GM21825 (cell line): ENCODE results near the gene BRSK2.
"Not testable (repeated sequence)": the region's sequence is repeated elsewhere in the genome, so short reads cannot be mapped to it uniquely, and the experiment has no call there.

Experiments
- ATAC-seq: cut with Tn5 transposase; IDR thresholded peaks from one replicate; pipeline ENCODE4 v1.9.1; 2021; ENCODE audit warnings: mild to moderate bottlenecking, moderate library complexity; ENCODE audit not compliant: unreplicated experiment

The BRSK2 gene

DNA sequence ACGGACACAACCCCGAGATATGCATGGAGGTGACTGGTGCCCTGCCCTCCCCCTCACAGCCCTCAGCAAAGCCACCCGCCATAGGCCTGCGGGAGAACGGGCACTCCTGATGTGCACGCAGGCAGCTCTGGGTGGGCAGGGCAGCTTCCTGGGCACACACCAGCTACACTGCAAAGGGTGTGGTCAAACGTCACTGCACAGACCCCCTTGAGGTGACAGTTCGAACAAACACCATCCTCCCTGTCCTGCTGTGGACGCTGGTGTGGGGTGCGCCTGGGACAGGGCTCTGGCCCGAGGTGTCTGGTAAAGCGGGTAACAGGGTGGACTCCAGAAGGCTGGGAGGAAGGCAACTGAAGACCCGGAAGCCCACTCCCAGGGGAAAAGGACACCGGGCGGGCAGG, 118.8 kb downstream of the BRSK2 start:
- ATAC-seq = no peak

DNA sequence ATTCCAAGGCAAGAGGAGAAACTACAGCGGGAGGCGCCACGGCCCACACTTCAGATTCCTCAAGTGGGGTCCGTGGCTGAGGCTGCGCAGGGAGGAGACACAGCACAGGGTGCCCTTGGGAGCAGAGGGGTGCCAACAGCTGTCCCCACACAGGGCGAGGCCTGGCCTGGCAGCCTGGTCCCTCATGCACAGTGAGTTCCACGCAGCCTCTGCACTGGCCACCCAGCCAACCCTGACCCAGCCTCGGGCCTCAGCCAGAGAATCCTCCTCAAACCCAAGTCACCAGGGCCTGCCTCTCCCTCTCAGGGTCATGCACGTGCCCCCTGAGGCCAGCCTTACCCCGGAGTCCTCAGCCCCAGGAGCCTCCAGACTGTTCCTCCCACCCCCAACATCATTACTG, 119.3 kb downstream of the BRSK2 start:
- no peak for ATAC-seq

DNA sequence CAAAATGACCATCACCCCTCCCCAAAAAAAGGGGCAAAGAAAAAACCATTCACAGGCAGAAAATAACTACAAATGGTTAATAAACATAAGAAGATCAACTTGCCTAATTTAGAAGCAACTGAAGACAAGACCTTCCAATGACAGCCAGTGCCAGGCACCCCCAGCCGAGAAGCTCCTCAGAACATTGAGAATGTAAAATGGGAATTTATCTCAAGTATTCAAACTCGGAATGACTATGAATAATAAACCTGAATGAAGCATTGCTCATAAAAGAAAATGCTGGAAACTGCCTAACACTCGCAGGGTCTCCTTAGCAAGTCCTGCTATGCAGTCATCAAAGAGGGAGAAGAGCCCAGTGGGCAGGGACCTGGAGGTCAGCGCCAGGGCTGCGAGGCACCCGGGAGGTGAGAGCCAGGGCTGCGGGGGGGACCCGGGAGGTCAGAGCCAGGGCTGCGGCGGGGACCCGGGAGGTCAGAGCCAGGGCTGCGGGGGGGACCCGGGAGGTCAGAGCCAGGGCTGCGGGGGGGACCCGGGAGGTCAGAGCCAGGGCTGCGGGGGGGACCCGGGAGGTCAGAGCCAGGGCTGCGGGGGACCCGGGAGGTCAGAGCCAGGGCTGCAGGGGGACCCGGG, 120.0 kb downstream of the BRSK2 start:
- ATAC-seq = no peak

DNA sequence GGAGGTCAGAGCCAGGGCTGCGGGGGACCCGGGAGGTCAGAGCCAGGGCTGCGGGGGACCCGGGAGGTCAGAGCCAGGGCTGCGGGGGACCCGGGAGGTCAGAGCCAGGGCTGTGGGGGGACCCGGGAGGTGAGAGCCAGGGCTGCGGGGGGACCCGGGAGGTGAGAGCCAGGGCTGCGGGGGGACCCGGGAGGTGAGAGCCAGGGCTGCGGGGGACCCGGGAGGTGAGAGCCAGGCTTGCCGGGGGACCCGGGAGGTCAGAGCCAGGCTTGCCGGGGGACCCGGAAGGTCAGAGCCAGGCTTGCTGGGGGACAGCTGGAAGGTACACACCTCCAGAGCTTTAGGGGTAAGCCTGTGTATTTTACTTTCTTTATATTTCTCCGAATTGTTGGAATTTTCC, 120.6 kb downstream of the BRSK2 start:
- ATAC-seq = not testable (repeated sequence)

DNA sequence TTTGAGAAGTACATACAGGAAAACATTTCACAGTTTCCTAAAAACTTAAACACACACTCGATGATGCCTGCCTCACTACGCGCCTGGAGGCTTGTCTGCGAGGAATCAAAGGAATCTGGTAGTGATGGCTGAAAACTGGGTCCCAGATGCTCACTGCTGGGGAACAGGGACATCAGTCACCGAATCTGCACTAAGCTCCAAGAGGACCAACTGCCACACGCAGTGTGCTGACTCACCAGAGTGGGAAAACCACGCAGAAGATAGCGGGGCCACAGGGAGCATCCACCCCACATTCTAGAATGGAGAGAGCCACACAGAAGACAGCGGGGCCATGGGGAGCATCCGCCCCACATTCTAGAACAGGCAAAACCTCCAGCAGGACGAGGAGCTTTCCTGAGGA, 121.2 kb downstream of the BRSK2 start:
- ATAC-seq = no peak

DNA sequence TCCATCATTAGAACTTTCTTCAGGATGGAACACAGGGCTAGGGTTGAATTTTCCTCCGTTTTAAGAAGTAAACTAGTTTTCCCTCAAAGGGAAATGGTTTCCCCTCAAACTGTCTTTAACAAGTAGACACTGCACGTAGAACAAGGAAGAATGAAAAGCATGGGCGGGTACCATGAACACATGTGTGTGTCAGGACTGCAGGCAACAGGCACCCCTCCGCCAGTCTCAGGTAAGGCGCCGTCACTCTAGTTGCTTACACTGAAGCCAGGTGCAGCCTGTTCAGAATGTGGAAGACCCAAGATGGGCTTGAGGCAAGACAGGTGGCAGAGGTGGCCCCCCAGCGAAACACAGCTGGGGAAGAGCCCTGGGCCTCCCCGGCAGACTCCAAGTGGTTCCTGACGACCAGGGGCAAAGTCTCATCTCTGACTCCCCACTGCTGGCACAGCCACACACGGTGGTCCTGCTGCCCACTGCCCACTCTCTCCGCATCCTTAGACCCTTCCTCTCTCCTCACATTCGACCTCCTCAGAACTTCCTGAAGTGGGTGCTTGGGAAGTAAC, 122.3 kb downstream of the BRSK2 start:
- no peak for ATAC-seq
